Lower lobe of right lung (tissue), 2 donors: Measurements from ENCODE around the gene ASPSCR1. TPM values are rescaled to one million over a fixed set of nuclear protein-coding genes. Genes with fewer than 3 reads are reported as not detected.

ENCODE experiments used
- ATAC-seq, 2 donors: fragments of 200-7000 bp; cut with Tn5 transposase; one replicate each; pipeline ENCODE4 v1.9.1; 2020 to 2022; ENCODE audit warnings: mild to moderate bottlenecking in 2 of 2, moderate library complexity in 2 of 2
- DNase-seq: peaks from one replicate; pipeline ENCODE4 v3.0.0-alpha.2; 2020
- H3K27ac ChIP-seq: fragments of 200-600 bp; one replicate; pipeline ENCODE4 v1.8.0; 2022
- H3K27me3 ChIP-seq: fragments of 200-600 bp; one replicate; pipeline ENCODE4 v1.8.0; 2022; ENCODE audit warnings: low read depth
- H3K36me3 ChIP-seq: fragments of 200-600 bp; one replicate; pipeline ENCODE4 v1.8.0; 2022; ENCODE audit warnings: mild to moderate bottlenecking
- H3K4me1 ChIP-seq: fragments of 200-600 bp; one replicate; pipeline ENCODE4 v1.8.0; 2022
- H3K4me3 ChIP-seq: fragments of 200-600 bp; one replicate; pipeline ENCODE4 v1.8.0; 2022; ENCODE audit warnings: mild to moderate bottlenecking
- H3K9me3 ChIP-seq: fragments of 200-600 bp; one replicate; pipeline ENCODE4 v1.8.0; 2022
- intact Hi-C: fragments of 100-400 bp; cut with DNase I; formaldehyde crosslinking; loops from one replicate; pipeline ENCODE4 v1.11.0; 2022
- total RNA-seq: library from RNA; stranded (reverse); fragmentation: NEBNext Ultra II Directional; extraction: Animal tissue kit (Norgen Biotek cat#: 25700); gene quantifications from one replicate; pipeline ENCODE4 v1.2.1, GENCODE V29; 2021
- TF ChIP-seq, protein P1 (sequence below): fragments of 200-600 bp; IDR thresholded peaks from one replicate; pipeline ENCODE4 v1.8.0; 2022; ENCODE audit warnings: antibody characterized with exemption, mild to moderate bottlenecking
- donor health status: DM: no; HTN: yes; CAD: no; lungs with severe emphysema.

Gene ASPSCR1
- total RNA-seq, 1 donor from 2014 or later = 45.3 TPM

DNA sequence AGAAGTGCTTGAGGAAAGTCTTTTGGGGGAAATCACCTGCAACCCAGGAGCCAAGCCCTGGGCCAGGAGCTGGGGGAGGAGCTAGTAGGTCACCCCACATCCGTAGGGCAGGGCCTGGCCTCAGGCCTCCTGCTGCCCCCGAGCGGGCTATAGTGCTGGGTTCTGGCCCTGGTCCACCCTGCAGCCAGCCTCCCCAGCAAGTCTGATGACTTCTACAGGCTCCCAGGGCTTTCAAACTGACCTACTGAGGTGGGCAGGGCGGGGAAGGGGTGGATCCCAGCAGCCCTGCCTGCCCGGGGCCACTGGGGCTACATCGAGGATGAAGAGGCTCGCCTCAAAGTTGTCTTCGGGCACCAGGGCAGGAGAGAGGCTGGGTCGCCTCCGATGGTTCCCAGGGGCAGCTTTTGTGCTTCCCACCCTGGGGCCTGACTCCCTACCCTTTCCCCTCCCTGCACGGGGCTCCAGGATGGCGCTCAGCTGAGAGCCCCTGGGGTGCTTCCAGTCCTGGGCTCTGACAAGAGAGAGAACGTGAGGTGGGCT lies 40.3 kb downstream of the ASPSCR1 start:
- intact Hi-C loops = no loop called here
- TF ChIP-seq, protein P1, sequence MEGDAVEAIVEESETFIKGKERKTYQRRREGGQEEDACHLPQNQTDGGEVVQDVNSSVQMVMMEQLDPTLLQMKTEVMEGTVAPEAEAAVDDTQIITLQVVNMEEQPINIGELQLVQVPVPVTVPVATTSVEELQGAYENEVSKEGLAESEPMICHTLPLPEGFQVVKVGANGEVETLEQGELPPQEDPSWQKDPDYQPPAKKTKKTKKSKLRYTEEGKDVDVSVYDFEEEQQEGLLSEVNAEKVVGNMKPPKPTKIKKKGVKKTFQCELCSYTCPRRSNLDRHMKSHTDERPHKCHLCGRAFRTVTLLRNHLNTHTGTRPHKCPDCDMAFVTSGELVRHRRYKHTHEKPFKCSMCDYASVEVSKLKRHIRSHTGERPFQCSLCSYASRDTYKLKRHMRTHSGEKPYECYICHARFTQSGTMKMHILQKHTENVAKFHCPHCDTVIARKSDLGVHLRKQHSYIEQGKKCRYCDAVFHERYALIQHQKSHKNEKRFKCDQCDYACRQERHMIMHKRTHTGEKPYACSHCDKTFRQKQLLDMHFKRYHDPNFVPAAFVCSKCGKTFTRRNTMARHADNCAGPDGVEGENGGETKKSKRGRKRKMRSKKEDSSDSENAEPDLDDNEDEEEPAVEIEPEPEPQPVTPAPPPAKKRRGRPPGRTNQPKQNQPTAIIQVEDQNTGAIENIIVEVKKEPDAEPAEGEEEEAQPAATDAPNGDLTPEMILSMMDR = no peak
- ATAC-seq (peak in 1 of 2 donors; percentile 25), DNase-seq (peak; percentile 75)
- Histone ChIP-seq H3K4me1 (peaks cover 45% of the 10 kb centered on the region), H3K4me3 (no peak overlapping the region), H3K27ac (peak overlapping the region; percentile 31), H3K27me3 (no peaks in the 10 kb centered on the region), H3K9me3 (no peaks in the 10 kb centered on the region), H3K36me3 (no peaks in the 10 kb centered on the region)

DNA sequence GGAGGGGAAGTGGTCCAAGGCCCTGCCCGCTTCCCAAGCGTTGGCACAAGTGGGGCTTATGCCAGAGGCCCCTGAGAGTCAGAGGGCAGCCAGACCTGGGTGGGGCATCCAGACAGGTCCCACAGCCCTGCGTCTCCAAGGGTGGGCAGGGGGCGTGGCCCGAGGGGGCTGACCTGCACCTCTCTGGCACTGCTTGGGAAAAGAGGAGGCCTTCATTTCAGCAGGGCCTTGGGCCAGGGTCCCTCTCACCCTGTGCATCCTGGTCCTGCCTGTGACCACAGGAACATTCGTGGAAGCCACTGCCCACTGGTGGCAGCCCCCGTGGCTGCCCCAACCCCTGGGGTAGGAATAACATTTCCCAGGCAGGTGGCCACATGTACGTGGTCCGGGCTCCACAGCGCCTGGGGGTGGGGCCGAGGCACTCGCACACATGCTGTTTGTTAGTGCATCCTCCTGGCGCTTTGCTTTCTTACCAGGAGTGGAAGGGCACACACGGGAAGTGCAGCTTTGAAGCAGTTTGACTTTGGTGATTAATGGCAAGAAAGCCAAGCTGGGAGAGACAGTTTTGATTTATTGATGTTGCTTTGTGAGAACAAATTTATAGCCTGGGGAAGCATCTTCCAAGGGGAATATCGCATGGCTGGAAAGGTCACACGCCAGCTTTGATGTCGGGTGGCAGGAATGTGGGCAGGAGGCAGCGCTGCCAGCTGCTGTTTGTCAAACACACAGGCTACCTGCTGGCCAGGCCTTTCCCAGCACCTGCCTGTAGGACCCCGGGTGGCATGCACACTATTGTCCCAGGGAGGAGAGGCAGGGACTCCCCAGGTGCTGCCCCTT lies 40.9 kb downstream of the ASPSCR1 start:
- H3K4me1 ChIP-seq = peaks cover 41% of the 10 kb centered on the region

DNA sequence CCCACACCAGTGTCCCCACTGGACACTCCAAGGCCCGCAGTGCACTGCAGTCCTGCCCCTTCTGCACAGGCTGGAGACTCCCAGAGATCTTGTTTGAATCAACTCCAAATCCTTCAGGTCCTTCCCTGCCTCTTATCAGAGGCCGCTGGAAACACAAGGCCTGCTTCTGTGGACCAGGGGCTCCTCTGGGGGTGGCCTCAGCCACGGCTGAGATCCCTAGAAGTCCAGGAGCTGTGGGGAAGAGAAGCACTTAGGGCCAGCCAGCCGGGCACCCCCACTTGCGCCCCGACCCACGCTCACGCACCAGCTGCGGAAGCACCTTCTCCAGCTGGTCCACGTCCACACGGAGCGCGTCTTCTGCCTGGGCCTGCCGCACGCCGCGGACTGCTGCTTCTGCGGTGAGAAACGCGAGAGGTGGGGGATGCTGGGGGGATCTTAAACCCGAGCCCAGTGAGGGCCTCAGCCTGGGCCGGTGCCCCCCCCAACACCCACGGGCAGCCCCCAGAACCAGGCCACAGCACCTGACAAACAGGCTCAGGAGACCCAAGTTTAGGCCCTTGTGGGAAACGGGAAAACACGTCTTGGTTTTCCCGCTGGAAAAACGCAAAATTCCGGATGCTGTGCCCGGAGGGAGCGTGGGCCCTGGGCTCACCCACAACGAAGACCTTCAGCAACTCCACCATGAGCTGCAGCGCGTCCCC lies 41.7 kb downstream of the ASPSCR1 start:
- intact Hi-C loops = no loop called here
- Histone ChIP-seq H3K4me1 (peaks cover 49% of the 10 kb centered on the region), H3K9me3 (no peaks in the 10 kb centered on the region), H3K27ac (no peak overlapping the region), H3K27me3 (no peaks in the 10 kb centered on the region), H3K36me3 (no peaks in the 10 kb centered on the region), H3K4me3 (no peak overlapping the region)
- no peak for DNase-seq
- no peak for ATAC-seq
- TF ChIP-seq, protein P1 = no peak

More for the DNA sequence above, 40.9 kb downstream of the ASPSCR1 start:
- intact Hi-C loops = no loop called here
- Histone ChIP-seq H3K27ac (peak overlapping the region; percentile 31), H3K4me3 (no peak overlapping the region), H3K27me3 (no peaks in the 10 kb centered on the region), H3K9me3 (no peaks in the 10 kb centered on the region), H3K36me3 (no peaks in the 10 kb centered on the region)
- ATAC-seq (no peak), DNase-seq (no peak)
- TF ChIP-seq, protein P1 = no peak

DNA sequence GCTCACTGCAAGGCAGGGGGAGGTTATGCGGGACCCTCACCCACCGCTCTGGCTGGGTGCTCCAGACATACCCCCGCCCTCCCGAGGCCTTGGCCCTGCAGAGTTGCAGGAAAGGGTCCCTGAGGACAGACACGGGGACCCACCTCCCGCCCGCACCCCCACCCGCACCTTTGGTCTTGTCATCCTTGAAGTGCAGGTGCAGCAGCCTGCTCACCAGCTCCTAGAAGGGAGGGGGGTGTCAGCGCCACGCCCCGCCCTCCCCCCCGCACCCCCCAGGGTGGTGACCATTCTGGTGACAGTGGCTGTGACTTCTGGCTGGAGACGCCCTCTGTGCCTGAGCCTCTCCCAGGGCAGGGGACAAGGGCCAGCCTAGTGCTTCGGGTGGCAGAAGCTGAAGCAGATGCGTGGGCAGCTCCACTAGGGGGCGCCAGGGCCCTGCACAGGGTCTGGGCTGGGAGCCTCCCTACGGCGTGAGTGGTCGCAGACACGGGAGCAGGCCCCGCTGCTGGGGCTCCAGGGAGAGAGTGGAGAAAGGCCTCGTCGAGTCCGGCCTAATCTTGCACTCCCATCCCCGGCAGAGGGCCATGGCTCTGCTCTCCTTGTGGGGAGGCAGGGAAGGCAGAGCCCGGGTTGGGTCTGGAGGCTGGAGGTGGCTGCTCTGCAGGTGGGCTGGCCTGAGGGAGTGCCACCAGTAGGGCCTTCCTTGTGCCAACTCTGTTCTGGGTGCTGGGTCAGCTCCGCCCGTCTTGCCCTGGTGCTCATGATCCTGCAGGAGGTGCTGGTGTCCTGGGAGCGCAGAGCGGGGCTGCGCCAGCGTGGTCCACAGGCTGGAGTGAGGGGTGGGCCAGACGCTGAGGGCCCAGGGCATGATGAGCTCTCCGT lies 42.5 kb downstream of the ASPSCR1 start:
- peaks cover 55% of the 10 kb centered on the region for H3K4me1 ChIP-seq
- H3K27ac ChIP-seq = no peak overlapping the region
- DNase-seq (peak; percentile 81), ATAC-seq (no peak)
- TF ChIP-seq, protein P1 = peak; percentile 79
- no peaks in the 10 kb centered on the region for H3K36me3 ChIP-seq
- intact Hi-C loops = no loop called here
- H3K27me3 ChIP-seq = no peaks in the 10 kb centered on the region
- no peaks in the 10 kb centered on the region for H3K9me3 ChIP-seq
- no peak overlapping the region for H3K4me3 ChIP-seq

DNA sequence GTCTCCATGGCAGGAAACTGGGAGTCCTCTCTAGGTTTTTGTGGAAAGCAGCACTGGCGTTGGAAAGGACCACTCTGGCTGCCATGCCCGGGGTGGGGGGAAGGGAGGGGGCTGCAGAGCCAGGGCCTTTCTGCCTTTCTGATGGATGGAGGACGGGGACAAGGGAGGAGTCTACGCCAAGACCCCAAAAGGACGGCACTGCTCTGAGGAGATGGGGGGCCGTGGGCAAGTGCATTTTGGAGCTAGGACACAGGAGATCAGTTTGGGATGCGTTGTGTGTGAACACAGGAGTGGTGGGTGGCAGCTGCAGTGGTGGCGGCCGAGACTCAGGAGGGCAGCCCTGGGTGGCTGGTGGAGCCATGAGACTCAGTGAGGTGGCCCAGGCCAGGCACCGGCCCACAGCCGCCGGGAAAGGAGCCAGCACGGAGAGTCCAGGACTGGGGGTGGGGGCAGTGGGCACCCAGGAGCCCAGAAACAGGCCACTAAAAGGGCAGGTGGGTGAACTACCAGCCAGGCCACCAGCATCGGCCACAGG lies 43.2 kb downstream of the ASPSCR1 start:
- ATAC-seq = no peak
- Histone ChIP-seq H3K4me3 (no peak overlapping the region), H3K4me1 (peaks cover 55% of the 10 kb centered on the region), H3K36me3 (no peaks in the 10 kb centered on the region), H3K27me3 (no peaks in the 10 kb centered on the region), H3K27ac (no peak overlapping the region), H3K9me3 (no peaks in the 10 kb centered on the region)
- intact Hi-C loops = no loop called here
- no peak for DNase-seq
- TF ChIP-seq, protein P1 = no peak
